Cardiac fibroblast (primary cell): ENCODE data around the gene SH3BP1.
"Not testable (repeated sequence)": the region's sequence is repeated elsewhere in the genome, so short reads cannot be mapped to it uniquely, and the experiment has no call there.

Experiments
- DNase-seq, 2 donors: peaks; one replicate each; pipeline versions ENCODE4 v3.0.0 to v3.0.0-alpha.2; 2010; ENCODE audit warnings: low read depth in 2 of 2
- H3K4me3 ChIP-seq, 2 donors: replicated peaks in 1 of 2; 1 replicate in 1 of 2; 2 replicates in 1 of 2; pipeline ENCODE4 v1.5.1; 2011; ENCODE audit warnings: low read depth in 2 of 2, low read length in 2 of 2, mild to moderate bottlenecking in 2 of 2, moderate library complexity in 1 of 2
- CTCF ChIP-seq: IDR thresholded peaks from one replicate; pipeline ENCODE4 v1.5.1; 2011; ENCODE audit warnings: low read depth, mild to moderate bottlenecking, low read length, inconsistent platforms

Gene SH3BP1

GRCh38 chr22:37639070-37639760 is at the start of gene SH3BP1:
TSS of gene SH3BP1 (plus strand) at chr22:37639669. CDS start at chr22:37639788, 119 bp downstream.
- peak within 1 kb of the TSS; percentile 62 to 70 for H3K4me3 ChIP-seq
- DNase-seq: peak in 1 of 2 donors; percentile 48
- TF ChIP-seq CTCF: no peak

GRCh38 chr22:37591081-37591480 is 48.4 kb upstream of the SH3BP1 start:
- H3K4me3 ChIP-seq, DNase-seq: not testable (repeated sequence)

GRCh38 chr22:37591823-37592404 is 47.6 kb upstream of the SH3BP1 start:
- TF ChIP-seq CTCF: no peak
- H3K4me3 ChIP-seq: peak overlapping the region in 1 of 2 donors; percentile 8
- DNase-seq: no peak

- DNase-seq: no peak
- no peak for TF ChIP-seq CTCF
- H3K4me3 ChIP-seq: no peak overlapping the region
Observed at GRCh38 chr22:37594237-37594636, 45.2 kb upstream of the SH3BP1 start.

GRCh38 chr22:37599153-37599552 is 40.3 kb upstream of the SH3BP1 start:
- TF ChIP-seq CTCF: no peak
- no peak overlapping the region for H3K4me3 ChIP-seq
- DNase-seq: no peak

GRCh38 chr22:37601203-37601539 is 38.3 kb upstream of the SH3BP1 start:
- DNase-seq: no peak
- no peak overlapping the region for H3K4me3 ChIP-seq
- no peak for TF ChIP-seq CTCF

- no peak for TF ChIP-seq CTCF
- no peak overlapping the region for H3K4me3 ChIP-seq
- peak; percentile 35 to 75 for DNase-seq
Observed at GRCh38 chr22:37601540-37602442, 37.7 kb upstream of the SH3BP1 start.

GRCh38 chr22:37602546-37603277 is 36.8 kb upstream of the SH3BP1 start:
- not testable (repeated sequence) for H3K4me3 ChIP-seq, DNase-seq
